HL-60 (cell line): ENCODE measurements around the gene FDCSP.

Experiments used
- DNase-seq, 2 experiments: peaks; one replicate each; pipeline ENCODE4 v3.0.0-alpha.2; 2010 to 2020; ENCODE audit warnings: low read depth in 1 of 2, low spot score in 1 of 2
- H3K27ac ChIP-seq: fragments of 250-450 bp; sonication (Bioruptor Pico); replicated peaks from 2 replicates; pipeline ENCODE4 v1.5.1; 2020; ENCODE audit warnings: mild to moderate bottlenecking, moderate library complexity
- H3K27me3 ChIP-seq: fragments of 250-450 bp; sonication (Bioruptor Pico); 2 replicates; pipeline ENCODE4 v1.5.1; 2021; ENCODE audit warnings: mild to moderate bottlenecking, moderate library complexity; ENCODE audit not compliant: insufficient read depth, poor library complexity, severe bottlenecking
- H3K4me3 ChIP-seq: replicated peaks from 2 replicates; pipeline ENCODE4 v1.5.1; 2011; ENCODE audit warnings: mild to moderate bottlenecking, control low read depth, low read length; ENCODE audit not compliant: insufficient read depth
- GABPA ChIP-seq: IDR thresholded peaks from 2 replicates; pipeline ENCODE4 v1.6.1; 2012; ENCODE audit warnings: low read depth
- POLR2AphosphoS5 ChIP-seq: IDR thresholded peaks from 2 replicates; pipeline ENCODE4 v1.6.1; 2012; ENCODE audit warnings: low read depth
- SPI1 ChIP-seq: IDR thresholded peaks from 2 replicates; pipeline ENCODE4 v1.6.1; 2012; ENCODE audit warnings: low read depth, mild to moderate bottlenecking, borderline replicate concordance
- TF ChIP-seq, protein P1 (sequence below): IDR thresholded peaks from one replicate; pipeline ENCODE4 v1.5.1; 2011; ENCODE audit warnings: low read length, control low read depth, inconsistent platforms; ENCODE audit not compliant: insufficient read depth
- TF ChIP-seq, protein P2 (sequence below): IDR thresholded peaks from 2 replicates; pipeline ENCODE4 v1.6.1; 2012; ENCODE audit warnings: low read depth; ENCODE audit not compliant: insufficient replicate concordance

Gene FDCSP

DNA sequence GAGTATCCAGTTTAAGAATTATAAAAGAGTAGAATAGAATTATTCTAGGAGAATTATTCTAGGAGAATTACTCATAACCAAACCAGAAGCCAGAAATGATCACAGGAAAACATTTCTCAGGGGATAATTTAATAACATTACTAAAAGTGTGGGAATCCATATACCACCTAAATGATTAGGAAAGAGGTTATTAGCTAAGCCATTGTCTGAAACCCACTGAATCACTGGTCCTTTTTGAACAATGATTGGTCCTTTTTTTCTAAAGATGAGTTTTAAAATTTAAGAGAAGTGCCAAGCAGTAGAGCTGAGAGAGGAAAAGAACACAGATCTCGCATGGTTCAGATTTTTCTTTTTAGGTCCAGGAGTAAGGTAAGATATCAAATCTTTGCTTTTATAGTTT, 30.5 kb upstream of the FDCSP start, which contains the start of gene ODAM:
Gene ODAM (plus strand): TSS at position 301 of the 400 bp plus-strand sequence. CDS start 819 bp downstream, outside the sequence.
- Histone ChIP-seq H3K4me3 (no peak within 1 kb of the TSS), H3K27me3 (no peaks in the 10 kb centered on the region), H3K27ac (no peak within 1 kb of the TSS)
- TF ChIP-seq, protein P1, sequence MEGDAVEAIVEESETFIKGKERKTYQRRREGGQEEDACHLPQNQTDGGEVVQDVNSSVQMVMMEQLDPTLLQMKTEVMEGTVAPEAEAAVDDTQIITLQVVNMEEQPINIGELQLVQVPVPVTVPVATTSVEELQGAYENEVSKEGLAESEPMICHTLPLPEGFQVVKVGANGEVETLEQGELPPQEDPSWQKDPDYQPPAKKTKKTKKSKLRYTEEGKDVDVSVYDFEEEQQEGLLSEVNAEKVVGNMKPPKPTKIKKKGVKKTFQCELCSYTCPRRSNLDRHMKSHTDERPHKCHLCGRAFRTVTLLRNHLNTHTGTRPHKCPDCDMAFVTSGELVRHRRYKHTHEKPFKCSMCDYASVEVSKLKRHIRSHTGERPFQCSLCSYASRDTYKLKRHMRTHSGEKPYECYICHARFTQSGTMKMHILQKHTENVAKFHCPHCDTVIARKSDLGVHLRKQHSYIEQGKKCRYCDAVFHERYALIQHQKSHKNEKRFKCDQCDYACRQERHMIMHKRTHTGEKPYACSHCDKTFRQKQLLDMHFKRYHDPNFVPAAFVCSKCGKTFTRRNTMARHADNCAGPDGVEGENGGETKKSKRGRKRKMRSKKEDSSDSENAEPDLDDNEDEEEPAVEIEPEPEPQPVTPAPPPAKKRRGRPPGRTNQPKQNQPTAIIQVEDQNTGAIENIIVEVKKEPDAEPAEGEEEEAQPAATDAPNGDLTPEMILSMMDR = no peak
- TF ChIP-seq GABPA = no peak
- TF ChIP-seq POLR2AphosphoS5 = no peak
- TF ChIP-seq, protein P2, sequence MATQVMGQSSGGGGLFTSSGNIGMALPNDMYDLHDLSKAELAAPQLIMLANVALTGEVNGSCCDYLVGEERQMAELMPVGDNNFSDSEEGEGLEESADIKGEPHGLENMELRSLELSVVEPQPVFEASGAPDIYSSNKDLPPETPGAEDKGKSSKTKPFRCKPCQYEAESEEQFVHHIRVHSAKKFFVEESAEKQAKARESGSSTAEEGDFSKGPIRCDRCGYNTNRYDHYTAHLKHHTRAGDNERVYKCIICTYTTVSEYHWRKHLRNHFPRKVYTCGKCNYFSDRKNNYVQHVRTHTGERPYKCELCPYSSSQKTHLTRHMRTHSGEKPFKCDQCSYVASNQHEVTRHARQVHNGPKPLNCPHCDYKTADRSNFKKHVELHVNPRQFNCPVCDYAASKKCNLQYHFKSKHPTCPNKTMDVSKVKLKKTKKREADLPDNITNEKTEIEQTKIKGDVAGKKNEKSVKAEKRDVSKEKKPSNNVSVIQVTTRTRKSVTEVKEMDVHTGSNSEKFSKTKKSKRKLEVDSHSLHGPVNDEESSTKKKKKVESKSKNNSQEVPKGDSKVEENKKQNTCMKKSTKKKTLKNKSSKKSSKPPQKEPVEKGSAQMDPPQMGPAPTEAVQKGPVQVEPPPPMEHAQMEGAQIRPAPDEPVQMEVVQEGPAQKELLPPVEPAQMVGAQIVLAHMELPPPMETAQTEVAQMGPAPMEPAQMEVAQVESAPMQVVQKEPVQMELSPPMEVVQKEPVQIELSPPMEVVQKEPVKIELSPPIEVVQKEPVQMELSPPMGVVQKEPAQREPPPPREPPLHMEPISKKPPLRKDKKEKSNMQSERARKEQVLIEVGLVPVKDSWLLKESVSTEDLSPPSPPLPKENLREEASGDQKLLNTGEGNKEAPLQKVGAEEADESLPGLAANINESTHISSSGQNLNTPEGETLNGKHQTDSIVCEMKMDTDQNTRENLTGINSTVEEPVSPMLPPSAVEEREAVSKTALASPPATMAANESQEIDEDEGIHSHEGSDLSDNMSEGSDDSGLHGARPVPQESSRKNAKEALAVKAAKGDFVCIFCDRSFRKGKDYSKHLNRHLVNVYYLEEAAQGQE = no peak
- TF ChIP-seq SPI1 = no peak
- DNase-seq = no peak

DNA sequence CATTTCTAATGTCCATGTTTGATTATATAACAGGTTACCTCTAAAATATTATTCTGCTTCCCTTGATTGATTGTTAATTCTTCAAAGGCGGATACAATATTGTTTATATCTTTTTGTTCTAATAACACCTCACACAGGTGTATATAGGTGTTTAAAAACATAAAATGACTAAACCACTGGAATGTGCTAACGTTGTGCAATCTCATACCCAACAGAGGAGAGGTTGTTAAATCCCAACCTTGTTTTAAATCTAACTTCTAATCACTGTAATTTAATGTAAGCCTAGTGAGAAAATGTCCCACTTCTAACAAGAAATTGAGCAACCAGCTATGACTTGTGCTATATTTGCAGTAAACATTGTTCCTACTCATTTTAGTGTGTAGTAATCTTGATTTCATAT, 29.1 kb upstream of the FDCSP start:
- no peak overlapping the region for H3K4me3 ChIP-seq
- no peaks in the 10 kb centered on the region for H3K27me3 ChIP-seq
- TF ChIP-seq POLR2AphosphoS5 (no peak), GABPA (no peak), SPI1 (no peak)
- TF ChIP-seq, protein P2 = no peak
- TF ChIP-seq, protein P1 = no peak
- no peak for DNase-seq
- no peak overlapping the region for H3K27ac ChIP-seq

DNA sequence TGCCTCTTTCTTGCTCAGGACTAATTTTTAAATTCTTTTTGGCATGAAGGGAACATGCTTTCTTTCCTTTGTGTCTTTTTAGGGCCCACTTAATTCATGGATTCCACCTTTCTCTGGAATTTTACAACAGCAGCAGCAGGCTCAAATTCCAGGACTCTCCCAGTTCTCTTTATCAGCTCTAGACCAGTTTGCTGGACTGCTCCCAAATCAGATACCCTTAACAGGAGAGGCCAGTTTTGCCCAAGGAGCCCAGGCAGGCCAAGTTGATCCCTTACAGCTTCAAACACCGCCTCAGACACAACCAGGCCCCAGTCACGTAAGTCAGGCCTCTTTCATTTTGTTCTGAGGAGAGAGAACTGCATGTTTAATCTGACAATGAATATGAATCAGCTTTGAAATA, 28.1 kb upstream of the FDCSP start:
- DNase-seq = no peak
- TF ChIP-seq, protein P2 = no peak
- TF ChIP-seq SPI1 = no peak
- no peak for TF ChIP-seq GABPA
- no peak for TF ChIP-seq POLR2AphosphoS5
- TF ChIP-seq, protein P1 = no peak
- Histone ChIP-seq H3K4me3 (no peak overlapping the region), H3K27me3 (no peaks in the 10 kb centered on the region), H3K27ac (no peak overlapping the region)
